ENCODE data around the gene EPS8. TPM values are rescaled to one million over a fixed set of nuclear protein-coding genes. Genes with fewer than 3 reads are reported as not detected.

Gene EPS8
- polyA plus RNA-seq, 3 donors, result 4.1 to 4.8 (median 4.3) TPM

- no peak for DNase-seq
- Histone ChIP-seq H2AFZ (ENCODE audit: insufficient read depth, low read depth, low read length, poor library complexity, severe bottlenecking) (no peak overlapping the region), H3K79me2 (ENCODE audit: insufficient read depth, low read length) (no peaks in the 10 kb centered on the region), H3K27me3 (ENCODE audit: control insufficient read depth in 2 of 2, insufficient read depth in 2 of 2, low read length in 2 of 2) (no peaks in the 10 kb centered on the region), H3K4me2 (replicated peaks; ENCODE audit: extremely low read depth, low read length, poor library complexity, severe bottlenecking) (no peak overlapping the region), H3K27ac (ENCODE audit: low read depth in 1 of 2, low read length in 2 of 2) (no peak overlapping the region), H4K20me1 (ENCODE audit: insufficient read depth, low read length) (no peaks in the 10 kb centered on the region), H3K36me3 (replicated peaks in 1 of 2; ENCODE audit: control insufficient read depth in 1 of 2, insufficient read depth in 2 of 2, low read length in 2 of 2) (no peaks in the 10 kb centered on the region), H3K9ac (ENCODE audit: insufficient read depth, low read length, poor library complexity, severe bottlenecking) (no peak overlapping the region), H3K9me3 (replicated peaks in 1 of 2; ENCODE audit: control insufficient read depth in 1 of 2, insufficient read depth in 1 of 2, low read length in 2 of 2) (no peaks in the 10 kb centered on the region), H3K4me3 (replicated peaks in 1 of 3; ENCODE audit: low read depth in 2 of 3, low read length in 3 of 3) (no peak overlapping the region), H3K4me1 (ENCODE audit: control insufficient read depth in 1 of 2, insufficient read depth in 2 of 2, low read length in 2 of 2) (no peaks in the 10 kb centered on the region)
- WGBS (ENCODE audit: insufficient coverage), result no CpG with 5 or more reads among the region's 3 CpGs
- Mint-ChIP-seq H3K9me3 (no peaks in the 10 kb centered on the region), H3K27me3 (ENCODE audit: low read depth in 3 of 3) (peaks cover 0 to 2% (median 0%) of the 10 kb centered on the region in 3 donors), H3K4me3 (no peak overlapping the region), H3K27ac (no peak overlapping the region), H3K36me3 (no peaks in the 10 kb centered on the region), H3K4me1 (no peaks in the 10 kb centered on the region)
- no peak for TF ChIP-seq CTCF (IDR thresholded peaks at IDR 0.05)
- intact Hi-C loops (cut with micrococcal nuclease), result no loop called here
Observed at GRCh38 chr12:15829255-15829654, 40.1 kb upstream of the EPS8 start.

GRCh38 chr12:15827136-15827535, 37.9 kb upstream of the EPS8 start:
- no peaks in the 10 kb centered on the region for H3K4me1 ChIP-seq (ENCODE audit: control insufficient read depth in 1 of 2, insufficient read depth in 2 of 2, low read length in 2 of 2)
- no peak for TF ChIP-seq CTCF (IDR thresholded peaks at IDR 0.05)
- Mint-ChIP-seq H3K4me1 (no peaks in the 10 kb centered on the region), H3K36me3 (no peaks in the 10 kb centered on the region), H3K27me3 (ENCODE audit: low read depth in 3 of 3) (peaks cover 0 to 2% (median 2%) of the 10 kb centered on the region in 3 donors), H3K4me3 (no peak overlapping the region), H3K9me3 (no peaks in the 10 kb centered on the region), H3K27ac (no peak overlapping the region)
- DNase-seq, result no peak
- H3K27ac ChIP-seq (ENCODE audit: low read depth in 1 of 2, low read length in 2 of 2), result no peak overlapping the region
- H3K9ac ChIP-seq (ENCODE audit: insufficient read depth, low read length, poor library complexity, severe bottlenecking), result no peak overlapping the region
- no peak overlapping the region for H3K4me2 ChIP-seq (replicated peaks; ENCODE audit: extremely low read depth, low read length, poor library complexity, severe bottlenecking)
- H3K27me3 ChIP-seq (ENCODE audit: control insufficient read depth in 2 of 2, insufficient read depth in 2 of 2, low read length in 2 of 2), result no peaks in the 10 kb centered on the region
- WGBS (ENCODE audit: insufficient coverage), result no CpG with 5 or more reads among the region's 1 CpG
- no peaks in the 10 kb centered on the region for H3K9me3 ChIP-seq (replicated peaks in 1 of 2; ENCODE audit: control insufficient read depth in 1 of 2, insufficient read depth in 1 of 2, low read length in 2 of 2)
- H3K4me3 ChIP-seq (replicated peaks in 1 of 3; ENCODE audit: low read depth in 2 of 3, low read length in 3 of 3), result no peak overlapping the region
- H2AFZ ChIP-seq (ENCODE audit: insufficient read depth, low read depth, low read length, poor library complexity, severe bottlenecking), result no peak overlapping the region
- intact Hi-C loops (cut with micrococcal nuclease), result no loop called here
- H4K20me1 ChIP-seq (ENCODE audit: insufficient read depth, low read length), result no peaks in the 10 kb centered on the region
- no peaks in the 10 kb centered on the region for H3K36me3 ChIP-seq (replicated peaks in 1 of 2; ENCODE audit: control insufficient read depth in 1 of 2, insufficient read depth in 2 of 2, low read length in 2 of 2)
- H3K79me2 ChIP-seq (ENCODE audit: insufficient read depth, low read length), result no peaks in the 10 kb centered on the region
